NCI-H2029 (cell line): ENCODE measurements around the gene NR3C1.
"Not testable (repeated sequence)": the region's sequence is repeated elsewhere in the genome, so short reads cannot be mapped to it uniquely, and the experiment has no call there.

Source experiments
- DNase-seq: peaks from one replicate; lab custom pipeline; 2025; lab: John Stamatoyannopoulos, UW

The NR3C1 gene

GRCh38 chr5:143336485-143336884 lies 67.0 kb downstream of the NR3C1 start:
- no peak for DNase-seq

- DNase-seq, result no peak
Observed at GRCh38 chr5:143334903-143335302, 68.6 kb downstream of the NR3C1 start.

DNA sequence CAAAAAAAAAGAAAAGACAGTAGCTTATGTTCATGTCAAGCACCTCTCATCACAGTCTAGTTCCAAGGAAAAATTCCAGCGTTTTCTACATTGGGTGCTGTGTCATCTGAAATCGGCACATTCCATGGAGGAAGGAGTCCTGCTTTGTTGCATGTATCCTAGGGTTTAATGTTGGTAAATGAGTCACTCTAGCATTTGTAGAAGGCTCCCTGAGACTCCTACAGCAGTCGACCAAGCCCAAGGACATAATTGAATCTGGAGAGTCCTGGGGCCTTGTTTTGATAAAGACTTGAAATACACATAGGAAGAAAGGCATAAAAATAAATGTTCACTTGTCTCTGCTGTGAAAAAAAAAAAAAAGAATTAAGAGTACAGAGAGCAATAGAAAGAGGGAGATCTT lies 69.1 kb downstream of the NR3C1 start:
- not testable (repeated sequence) for DNase-seq

DNA sequence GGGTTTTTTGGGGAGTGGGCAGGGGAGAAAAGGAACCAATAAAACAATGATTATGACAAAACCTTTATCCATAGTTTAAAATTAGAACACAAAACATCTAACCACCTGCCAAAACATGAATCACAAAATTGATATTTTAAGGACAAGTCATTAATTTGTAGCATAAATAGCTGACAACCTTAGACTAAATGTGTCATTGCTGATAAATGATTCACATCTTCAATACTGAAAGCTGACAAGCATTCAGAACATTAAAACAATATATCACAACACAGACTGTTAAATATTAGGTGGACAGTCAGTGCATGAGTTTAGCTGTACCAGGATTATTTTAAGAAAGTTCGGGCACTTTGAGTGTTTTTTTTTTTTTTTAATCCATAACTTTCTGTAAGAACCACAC lies 71.5 kb downstream of the NR3C1 start:
- no peak for DNase-seq

DNA sequence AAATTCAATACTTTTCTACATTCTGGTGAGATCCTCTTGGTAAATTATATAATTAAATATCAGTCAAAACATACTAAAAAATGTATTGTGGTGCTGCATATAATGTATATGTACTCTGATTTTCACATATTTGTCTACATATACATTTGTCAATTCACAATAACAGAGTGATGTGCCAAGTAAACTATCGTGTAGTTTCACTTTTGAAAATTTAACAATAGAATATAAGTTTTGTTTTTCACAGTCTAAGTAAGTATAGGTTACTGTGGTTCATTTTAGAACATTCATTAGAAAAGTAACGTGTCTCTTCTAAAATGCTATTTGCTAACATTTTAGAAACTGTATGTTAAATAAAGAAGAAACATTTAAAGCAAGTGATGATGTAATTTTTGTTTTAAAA lies 73.6 kb downstream of the NR3C1 start:
- no peak for DNase-seq

DNA sequence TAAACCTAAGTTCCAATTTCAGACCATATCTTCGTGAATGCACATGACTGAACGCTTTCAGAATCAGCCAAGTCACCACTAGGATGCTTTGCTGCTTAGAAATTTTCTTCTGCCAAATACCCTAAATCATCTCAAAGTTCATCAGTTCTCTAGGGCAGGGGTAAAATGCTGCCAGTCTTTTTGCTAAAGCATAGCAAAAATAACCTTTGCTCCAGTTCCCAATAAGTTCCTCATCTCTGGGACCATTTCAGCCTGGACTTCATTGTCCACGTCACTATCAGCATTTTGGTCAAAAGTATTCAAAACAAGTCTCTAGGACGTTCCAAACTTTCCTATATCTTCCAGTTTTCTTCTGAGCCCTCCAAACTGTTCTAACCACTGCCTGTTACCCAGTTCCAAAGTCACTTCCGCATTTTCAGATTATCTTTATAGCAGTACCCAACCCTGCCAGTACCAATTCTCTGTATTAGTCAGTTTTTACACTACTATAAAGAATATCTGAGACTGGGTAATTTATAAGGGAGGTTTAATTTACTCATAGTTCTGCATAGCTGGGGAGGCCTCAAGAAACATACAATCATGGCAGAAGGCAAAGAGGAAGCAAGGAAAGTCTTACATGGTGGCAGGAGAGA lies 74.8 kb downstream of the NR3C1 start:
- no peak for DNase-seq

DNA sequence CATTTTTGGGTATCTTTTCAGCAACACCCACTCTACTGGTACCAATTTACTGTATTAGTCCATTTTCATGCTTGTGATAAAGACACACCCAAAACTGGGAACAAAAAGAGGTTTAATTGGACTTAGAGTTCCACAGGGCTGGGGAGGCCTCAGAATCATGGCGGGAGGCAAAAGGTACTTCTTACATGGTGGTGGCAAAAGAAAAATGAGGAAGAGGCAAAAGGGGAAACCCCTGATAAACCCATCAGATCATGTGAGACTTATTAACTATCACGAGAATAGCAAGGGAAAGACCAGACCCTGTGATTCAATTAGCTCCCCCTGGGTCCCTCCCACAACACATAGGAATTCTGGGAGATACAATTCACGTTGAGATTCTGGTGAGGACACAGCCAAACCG lies 78.4 kb downstream of the NR3C1 start:
- not testable (repeated sequence) for DNase-seq

- DNase-seq, result not testable (repeated sequence)
Observed at GRCh38 chr5:143322931-143323630, 80.4 kb downstream of the NR3C1 start.

GRCh38 chr5:143322176-143322575 lies 81.3 kb downstream of the NR3C1 start:
- no peak for DNase-seq

DNA sequence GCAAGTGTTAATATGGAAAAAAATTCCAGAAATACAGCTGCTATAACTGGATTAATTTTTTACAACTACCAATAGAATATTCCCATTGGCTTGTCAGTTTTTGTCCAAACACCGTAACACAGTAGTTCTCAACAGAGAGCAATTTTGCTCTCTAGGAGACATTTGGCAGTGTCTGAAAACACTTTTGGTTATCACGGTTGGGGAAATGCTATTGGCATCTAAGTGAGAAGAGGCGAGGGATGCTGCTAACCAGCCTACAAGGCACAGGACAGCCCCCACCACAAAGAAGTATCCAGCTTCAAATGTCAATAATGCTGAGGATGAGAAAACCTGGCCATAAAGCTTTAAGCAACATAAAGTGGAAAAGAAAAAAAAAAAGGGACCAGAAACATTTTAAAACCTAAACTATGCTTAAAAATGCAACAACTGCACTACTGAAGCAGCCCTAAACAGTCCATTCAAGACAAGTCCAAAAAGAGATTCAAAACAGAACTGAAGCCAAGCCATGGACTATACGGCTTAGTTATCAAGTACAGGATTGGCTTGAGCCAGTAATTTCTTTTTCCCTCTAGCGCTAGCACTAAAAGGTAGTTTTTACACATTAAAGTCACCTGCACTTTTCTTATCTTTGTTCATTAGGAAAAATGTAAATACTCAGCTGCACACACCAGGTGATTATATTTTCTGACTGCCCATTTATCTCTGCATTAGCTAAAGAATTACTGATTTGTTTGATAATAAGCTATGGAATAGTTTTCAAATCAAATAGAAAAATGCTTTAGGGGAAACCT lies 83.9 kb downstream of the NR3C1 start:
- no peak for DNase-seq

DNA sequence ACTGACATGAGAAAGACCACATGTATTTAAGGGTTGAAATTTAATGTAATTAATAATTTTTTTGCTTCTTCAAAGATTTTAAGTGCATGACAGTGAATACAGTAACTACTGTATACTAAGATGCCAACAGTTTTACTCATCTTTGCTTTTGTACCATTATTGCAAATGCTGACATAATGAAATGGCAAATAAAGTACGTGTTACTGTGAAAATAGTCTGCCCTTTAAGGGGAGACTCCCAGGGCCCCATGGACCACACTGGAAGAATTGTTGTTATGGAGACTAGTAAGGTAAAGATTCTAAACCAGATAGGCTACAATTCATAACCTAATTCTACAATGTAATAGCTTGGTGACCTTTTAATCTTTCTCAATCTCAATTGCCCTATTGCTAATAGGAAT lies 84.7 kb downstream of the NR3C1 start:
- no peak for DNase-seq

DNA sequence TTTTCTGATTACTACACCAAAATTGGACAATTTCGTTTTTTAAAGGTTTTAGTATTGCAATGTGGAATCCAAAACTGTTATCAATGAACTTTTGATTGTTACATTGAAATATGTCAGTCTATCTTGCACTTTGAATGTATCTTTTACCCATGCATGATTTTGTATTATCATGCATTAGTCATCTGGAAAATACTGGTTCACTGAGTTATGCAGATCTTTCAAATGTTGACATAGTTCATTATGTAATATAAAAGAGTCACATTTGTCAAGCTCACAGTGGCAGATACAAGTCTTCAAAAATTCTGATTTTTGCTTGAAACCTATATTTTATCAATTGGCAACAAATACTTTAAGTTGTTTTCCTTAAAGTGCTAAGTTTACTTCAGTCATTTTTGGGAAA lies 85.2 kb downstream of the NR3C1 start:
- no peak for DNase-seq

DNA sequence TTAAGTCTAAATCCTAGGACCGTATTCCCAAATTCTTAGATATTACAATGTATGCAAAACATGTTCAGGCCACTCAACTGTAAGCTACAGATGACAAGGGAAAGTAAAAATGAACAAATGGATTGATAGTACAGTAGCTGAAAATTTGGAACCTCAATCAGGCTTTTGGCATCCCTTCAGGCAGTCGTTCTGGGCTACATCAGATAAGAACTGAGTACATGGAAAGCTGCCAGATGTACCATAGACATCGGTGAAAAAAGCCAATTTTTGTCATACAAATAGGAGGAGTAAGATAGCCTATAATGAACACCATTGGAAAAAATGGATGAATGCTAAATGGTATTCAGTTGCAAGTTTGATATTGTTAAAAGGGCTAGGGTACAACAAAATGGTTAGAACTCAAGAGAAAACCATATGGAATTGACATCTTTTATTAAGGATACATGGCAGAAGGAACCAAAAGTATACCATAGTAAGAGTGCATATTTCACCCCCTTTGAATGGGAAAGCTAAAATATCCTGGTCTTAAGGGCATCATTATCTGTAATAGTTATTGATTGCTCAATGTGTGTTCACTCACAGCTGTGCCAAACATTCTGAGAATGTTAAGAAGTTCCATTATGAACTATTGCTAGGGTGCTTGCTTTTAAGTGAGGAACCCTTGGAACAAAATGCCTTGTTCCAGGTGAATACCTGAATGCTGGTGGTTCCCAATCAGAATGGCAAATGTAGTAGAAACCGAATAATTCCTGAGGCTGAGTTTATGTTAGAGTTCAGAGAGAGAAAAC lies 86.4 kb downstream of the NR3C1 start:
- no peak for DNase-seq

DNA sequence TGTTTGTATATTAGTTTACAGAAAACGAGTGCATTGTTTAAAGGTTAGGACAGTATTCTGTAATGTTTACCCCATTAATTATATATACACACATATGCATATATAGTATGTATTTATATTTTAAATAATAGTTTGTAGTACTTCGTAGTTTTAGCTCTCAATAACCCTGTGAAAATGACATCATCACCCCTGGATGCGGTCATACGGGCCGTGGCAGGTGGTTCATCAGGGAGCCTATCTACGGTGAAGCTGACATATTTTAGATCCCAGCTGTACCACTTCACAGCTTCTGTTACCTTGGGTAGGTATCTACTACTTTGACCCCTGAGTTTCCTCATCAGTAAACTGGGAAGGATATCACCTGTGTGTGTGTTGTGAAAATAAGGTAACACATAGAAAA lies 87.1 kb downstream of the NR3C1 start:
- DNase-seq, result no peak

DNA sequence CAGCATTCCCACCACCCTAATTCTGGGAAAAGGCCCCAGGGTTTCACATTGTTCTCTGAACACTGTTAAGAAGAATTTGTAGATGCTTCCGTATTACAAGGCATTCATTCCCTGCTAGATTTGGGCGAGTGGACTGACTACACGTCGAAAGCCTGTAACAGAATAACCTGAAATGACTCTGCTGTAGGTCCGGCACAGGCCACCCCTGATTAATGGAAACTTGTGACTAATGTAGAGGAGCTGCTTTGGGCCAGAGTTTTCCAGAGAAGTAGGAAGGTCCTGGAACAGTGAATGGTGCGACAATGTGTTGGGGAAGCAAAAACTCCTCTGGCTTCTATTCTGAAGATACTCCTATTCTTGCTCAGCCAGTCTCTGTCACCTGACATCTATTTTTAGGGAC lies 87.6 kb downstream of the NR3C1 start:
- DNase-seq, result no peak

GRCh38 chr5:143315214-143315613 lies 88.3 kb downstream of the NR3C1 start:
- no peak for DNase-seq

- no peak for DNase-seq
Observed at GRCh38 chr5:143314659-143315058, 88.8 kb downstream of the NR3C1 start.

DNA sequence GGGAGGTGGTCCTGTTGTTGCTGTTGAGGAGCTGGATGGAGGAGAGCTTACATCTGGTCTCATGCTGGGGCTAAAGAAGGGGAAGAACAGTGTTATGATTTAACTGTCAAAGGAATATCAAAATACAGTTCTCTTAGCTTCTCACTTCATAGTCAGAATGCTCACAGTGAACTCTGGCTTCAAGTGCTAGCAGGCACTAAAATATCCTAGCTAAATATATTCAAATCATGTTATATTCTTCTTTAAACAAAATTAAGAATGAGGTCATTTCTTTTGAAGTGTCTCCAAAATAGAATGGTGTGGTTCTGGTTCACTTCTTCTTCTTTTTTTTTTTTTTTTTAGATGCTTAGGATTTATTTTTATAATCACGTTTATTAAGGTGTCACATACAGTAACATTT lies 89.4 kb downstream of the NR3C1 start:
- no peak for DNase-seq

- no peak for DNase-seq
Observed at GRCh38 chr5:143313298-143313852, 90.1 kb downstream of the NR3C1 start.

DNA sequence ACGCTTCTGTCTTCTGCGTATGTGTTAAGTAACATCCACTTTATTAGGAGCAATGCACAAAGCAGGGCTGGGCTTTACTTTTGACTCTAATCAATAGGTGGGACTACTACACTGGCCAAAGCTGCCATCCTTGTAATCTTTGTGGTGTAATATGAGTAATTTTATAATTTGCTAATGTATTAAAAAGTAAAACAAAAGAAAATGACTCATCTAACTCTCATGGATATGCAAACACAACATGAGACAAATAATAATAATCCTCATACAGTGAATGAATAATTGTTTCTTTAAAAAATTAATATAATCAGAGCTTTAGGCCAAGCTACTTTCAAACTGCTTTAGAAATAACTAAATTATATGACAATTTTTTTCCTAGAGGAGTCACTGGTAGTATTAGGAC lies 90.7 kb downstream of the NR3C1 start:
- DNase-seq, result no peak

- DNase-seq, result no peak
Observed at GRCh38 chr5:143311955-143312354, 91.5 kb downstream of the NR3C1 start.

GRCh38 chr5:143311428-143311827 lies 92.1 kb downstream of the NR3C1 start:
- DNase-seq, result no peak
